Measurements from ENCODE around the gene ARHGAP32.

The ARHGAP32 gene

DNA sequence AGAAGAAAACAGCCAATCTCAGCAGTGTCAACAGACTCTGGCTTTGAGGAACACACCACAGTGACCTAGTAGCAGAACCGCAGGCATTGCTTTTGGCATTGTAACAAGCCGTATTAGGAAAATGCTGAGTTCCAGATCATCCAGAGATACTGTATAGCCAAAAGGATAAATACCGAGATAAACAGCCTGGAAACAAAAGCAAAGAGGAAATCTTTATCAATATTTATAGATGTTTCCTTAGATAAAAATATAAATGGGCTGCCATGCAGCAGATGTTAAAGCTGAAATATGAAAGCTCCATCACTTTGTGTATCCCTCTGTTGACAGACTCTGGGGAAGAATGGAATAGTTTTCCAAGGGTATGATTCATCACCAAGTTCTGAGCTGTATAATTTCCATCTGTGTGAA lies 150.5 kb downstream of the ARHGAP32 start:
- TF ChIP-seq, protein P1, sequence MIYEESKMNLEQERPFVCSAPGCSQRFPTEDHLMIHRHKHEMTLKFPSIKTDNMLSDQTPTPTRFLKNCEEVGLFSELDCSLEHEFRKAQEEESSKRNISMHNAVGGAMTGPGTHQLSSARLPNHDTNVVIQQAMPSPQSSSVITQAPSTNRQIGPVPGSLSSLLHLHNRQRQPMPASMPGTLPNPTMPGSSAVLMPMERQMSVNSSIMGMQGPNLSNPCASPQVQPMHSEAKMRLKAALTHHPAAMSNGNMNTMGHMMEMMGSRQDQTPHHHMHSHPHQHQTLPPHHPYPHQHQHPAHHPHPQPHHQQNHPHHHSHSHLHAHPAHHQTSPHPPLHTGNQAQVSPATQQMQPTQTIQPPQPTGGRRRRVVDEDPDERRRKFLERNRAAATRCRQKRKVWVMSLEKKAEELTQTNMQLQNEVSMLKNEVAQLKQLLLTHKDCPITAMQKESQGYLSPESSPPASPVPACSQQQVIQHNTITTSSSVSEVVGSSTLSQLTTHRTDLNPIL (CRISPR knock-in tag; IDR thresholded peaks at IDR 0.05; ENCODE audit: low read depth): no peak
- TF ChIP-seq ZNF8 (CRISPR knock-in tag; IDR thresholded peaks at IDR 0.05) (no peak), ESRRG (CRISPR knock-in tag; IDR thresholded peaks at IDR 0.05) (no peak), ZNF70 (CRISPR knock-in tag; IDR thresholded peaks at IDR 0.05) (no peak), ZFP30 (CRISPR knock-in tag; IDR thresholded peaks at IDR 0.05) (no peak), ZNF565 (CRISPR knock-in tag; conservative IDR thresholded peaks at IDR 0.05; ENCODE audit: low read depth) (no peak), CSDC2 (CRISPR knock-in tag; IDR thresholded peaks at IDR 0.05) (no peak), ZFP3 (CRISPR knock-in tag; IDR thresholded peaks at IDR 0.05) (no peak), ZC3H10 (CRISPR knock-in tag; IDR thresholded peaks at IDR 0.05) (no peak), BACH2 (CRISPR knock-in tag; IDR thresholded peaks at IDR 0.05; ENCODE audit: borderline replicate concordance) (no peak), TOX (CRISPR knock-in tag; IDR thresholded peaks at IDR 0.05; ENCODE audit: borderline replicate concordance) (no peak)
- TF ChIP-seq, protein P2, sequence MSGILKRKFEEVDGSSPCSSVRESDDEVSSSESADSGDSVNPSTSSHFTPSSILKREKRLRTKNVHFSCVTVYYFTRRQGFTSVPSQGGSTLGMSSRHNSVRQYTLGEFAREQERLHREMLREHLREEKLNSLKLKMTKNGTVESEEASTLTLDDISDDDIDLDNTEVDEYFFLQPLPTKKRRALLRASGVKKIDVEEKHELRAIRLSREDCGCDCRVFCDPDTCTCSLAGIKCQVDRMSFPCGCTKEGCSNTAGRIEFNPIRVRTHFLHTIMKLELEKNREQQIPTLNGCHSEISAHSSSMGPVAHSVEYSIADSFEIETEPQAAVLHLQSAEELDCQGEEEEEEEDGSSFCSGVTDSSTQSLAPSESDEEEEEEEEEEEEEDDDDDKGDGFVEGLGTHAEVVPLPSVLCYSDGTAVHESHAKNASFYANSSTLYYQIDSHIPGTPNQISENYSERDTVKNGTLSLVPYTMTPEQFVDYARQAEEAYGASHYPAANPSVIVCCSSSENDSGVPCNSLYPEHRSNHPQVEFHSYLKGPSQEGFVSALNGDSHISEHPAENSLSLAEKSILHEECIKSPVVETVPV (CRISPR knock-in tag; IDR thresholded peaks at IDR 0.05): no peak
- TF ChIP-seq, protein P3, sequence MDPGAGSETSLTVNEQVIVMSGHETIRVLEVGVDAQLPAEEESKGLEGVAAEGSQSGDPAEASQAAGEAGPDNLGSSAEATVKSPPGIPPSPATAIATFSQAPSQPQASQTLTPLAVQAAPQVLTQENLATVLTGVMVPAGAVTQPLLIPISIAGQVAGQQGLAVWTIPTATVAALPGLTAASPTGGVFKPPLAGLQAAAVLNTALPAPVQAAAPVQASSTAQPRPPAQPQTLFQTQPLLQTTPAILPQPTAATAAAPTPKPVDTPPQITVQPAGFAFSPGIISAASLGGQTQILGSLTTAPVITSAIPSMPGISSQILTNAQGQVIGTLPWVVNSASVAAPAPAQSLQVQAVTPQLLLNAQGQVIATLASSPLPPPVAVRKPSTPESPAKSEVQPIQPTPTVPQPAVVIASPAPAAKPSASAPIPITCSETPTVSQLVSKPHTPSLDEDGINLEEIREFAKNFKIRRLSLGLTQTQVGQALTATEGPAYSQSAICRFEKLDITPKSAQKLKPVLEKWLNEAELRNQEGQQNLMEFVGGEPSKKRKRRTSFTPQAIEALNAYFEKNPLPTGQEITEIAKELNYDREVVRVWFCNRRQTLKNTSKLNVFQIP (CRISPR knock-in tag; IDR thresholded peaks at IDR 0.05; ENCODE audit: borderline replicate concordance, low read depth): no peak
- ATAC-seq: peak; percentile 53; the same call in 1 of the 3 replicates

DNA sequence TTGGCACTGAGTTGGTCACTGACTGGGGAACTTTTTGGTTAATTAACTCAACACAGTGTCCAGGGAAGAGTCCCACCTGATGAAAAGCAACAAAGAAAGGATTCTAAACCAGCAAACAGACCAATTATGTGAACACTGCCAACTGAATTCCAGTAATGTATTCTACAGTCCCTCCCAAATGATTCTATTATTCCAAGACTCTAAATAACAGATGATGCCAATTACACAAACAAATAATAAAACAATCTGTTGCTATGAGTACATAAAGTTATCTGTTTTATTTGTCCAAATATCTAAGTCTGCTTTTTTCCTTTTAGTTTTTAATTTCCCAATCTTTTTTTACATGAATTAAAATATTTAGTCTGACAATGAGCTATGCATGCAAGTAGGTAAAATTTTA lies 151.2 kb downstream of the ARHGAP32 start:
- ATAC-seq: no peak
- TF ChIP-seq, protein P2 (CRISPR knock-in tag; IDR thresholded peaks at IDR 0.05): no peak
- TF ChIP-seq ZC3H10 (CRISPR knock-in tag; IDR thresholded peaks at IDR 0.05) (no peak), ARNTL (CRISPR knock-in tag; IDR thresholded peaks at IDR 0.05; ENCODE audit: borderline replicate concordance, low read depth) (no peak), PPARA (CRISPR knock-in tag; IDR thresholded peaks at IDR 0.05; ENCODE audit: borderline replicate concordance) (no peak), ZNF565 (CRISPR knock-in tag; conservative IDR thresholded peaks at IDR 0.05; ENCODE audit: low read depth) (no peak), OSR1 (CRISPR knock-in tag; IDR thresholded peaks at IDR 0.05) (no peak), ESRRG (CRISPR knock-in tag; IDR thresholded peaks at IDR 0.05) (no peak), ZNF70 (CRISPR knock-in tag; IDR thresholded peaks at IDR 0.05) (no peak), BACH2 (CRISPR knock-in tag; IDR thresholded peaks at IDR 0.05; ENCODE audit: borderline replicate concordance) (no peak), CSDC2 (CRISPR knock-in tag; IDR thresholded peaks at IDR 0.05) (no peak), ISL1 (CRISPR knock-in tag; IDR thresholded peaks at IDR 0.05) (no peak)
- TF ChIP-seq, protein P4, sequence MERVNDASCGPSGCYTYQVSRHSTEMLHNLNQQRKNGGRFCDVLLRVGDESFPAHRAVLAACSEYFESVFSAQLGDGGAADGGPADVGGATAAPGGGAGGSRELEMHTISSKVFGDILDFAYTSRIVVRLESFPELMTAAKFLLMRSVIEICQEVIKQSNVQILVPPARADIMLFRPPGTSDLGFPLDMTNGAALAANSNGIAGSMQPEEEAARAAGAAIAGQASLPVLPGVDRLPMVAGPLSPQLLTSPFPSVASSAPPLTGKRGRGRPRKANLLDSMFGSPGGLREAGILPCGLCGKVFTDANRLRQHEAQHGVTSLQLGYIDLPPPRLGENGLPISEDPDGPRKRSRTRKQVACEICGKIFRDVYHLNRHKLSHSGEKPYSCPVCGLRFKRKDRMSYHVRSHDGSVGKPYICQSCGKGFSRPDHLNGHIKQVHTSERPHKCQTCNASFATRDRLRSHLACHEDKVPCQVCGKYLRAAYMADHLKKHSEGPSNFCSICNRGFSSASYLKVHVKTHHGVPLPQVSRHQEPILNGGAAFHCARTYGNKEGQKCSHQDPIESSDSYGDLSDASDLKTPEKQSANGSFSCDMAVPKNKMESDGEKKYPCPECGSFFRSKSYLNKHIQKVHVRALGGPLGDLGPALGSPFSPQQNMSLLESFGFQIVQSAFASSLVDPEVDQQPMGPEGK (CRISPR knock-in tag; IDR thresholded peaks at IDR 0.05; ENCODE audit: borderline replicate concordance): no peak

DNA sequence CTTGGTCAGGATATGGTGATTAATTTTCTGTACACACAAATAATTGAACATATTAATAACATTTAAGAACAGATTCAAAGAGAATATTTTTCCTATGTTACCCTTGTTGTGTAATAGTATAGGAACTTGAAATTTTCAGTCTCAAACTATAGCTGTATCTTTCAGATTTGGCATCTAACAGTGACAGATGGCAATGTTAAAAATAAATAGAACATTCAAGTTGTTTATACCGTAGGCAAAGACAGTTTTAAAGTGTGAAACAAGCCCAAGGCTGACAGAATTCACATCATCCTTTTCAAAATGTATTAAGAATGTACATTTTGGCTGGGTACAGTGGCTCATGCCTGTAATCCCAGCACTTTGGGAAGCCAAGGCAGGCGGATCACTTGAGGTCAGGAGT lies 156.9 kb downstream of the ARHGAP32 start:
- no peak for ATAC-seq
- TF ChIP-seq SNAI2 (CRISPR knock-in tag; IDR thresholded peaks at IDR 0.05) (no peak), TOX (CRISPR knock-in tag; IDR thresholded peaks at IDR 0.05; ENCODE audit: borderline replicate concordance) (no peak), ZFP3 (CRISPR knock-in tag; IDR thresholded peaks at IDR 0.05) (no peak)

DNA sequence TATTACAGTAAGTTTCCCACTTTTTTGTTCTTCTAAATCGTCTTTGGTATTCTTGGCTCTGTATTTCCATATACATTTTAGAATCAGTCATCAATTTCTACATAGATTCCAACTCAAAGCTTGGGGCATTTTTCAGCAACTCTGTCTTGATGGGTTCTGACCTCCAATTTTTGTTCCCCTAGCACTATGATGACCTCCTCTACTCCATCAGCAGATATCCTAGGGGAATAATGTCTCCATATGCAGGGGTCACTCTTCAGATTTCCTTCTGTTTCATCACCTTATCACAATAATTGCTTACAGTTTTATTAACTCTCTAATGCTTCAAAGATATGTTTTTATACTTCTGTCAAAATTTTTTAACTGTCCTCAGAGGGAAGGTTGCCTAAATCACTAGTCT lies 158.1 kb downstream of the ARHGAP32 start:
- ATAC-seq: no peak

More for the DNA sequence above, 158.1 kb downstream of the ARHGAP32 start:
- TF ChIP-seq, protein P5, sequence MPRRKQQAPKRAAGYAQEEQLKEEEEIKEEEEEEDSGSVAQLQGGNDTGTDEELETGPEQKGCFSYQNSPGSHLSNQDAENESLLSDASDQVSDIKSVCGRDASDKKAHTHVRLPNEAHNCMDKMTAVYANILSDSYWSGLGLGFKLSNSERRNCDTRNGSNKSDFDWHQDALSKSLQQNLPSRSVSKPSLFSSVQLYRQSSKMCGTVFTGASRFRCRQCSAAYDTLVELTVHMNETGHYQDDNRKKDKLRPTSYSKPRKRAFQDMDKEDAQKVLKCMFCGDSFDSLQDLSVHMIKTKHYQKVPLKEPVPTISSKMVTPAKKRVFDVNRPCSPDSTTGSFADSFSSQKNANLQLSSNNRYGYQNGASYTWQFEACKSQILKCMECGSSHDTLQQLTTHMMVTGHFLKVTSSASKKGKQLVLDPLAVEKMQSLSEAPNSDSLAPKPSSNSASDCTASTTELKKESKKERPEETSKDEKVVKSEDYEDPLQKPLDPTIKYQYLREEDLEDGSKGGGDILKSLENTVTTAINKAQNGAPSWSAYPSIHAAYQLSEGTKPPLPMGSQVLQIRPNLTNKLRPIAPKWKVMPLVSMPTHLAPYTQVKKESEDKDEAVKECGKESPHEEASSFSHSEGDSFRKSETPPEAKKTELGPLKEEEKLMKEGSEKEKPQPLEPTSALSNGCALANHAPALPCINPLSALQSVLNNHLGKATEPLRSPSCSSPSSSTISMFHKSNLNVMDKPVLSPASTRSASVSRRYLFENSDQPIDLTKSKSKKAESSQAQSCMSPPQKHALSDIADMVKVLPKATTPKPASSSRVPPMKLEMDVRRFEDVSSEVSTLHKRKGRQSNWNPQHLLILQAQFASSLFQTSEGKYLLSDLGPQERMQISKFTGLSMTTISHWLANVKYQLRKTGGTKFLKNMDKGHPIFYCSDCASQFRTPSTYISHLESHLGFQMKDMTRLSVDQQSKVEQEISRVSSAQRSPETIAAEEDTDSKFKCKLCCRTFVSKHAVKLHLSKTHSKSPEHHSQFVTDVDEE (CRISPR knock-in tag; IDR thresholded peaks at IDR 0.05): no peak
- TF ChIP-seq ZNF8 (CRISPR knock-in tag; IDR thresholded peaks at IDR 0.05) (no peak), ZNF565 (CRISPR knock-in tag; conservative IDR thresholded peaks at IDR 0.05; ENCODE audit: low read depth) (no peak), SNAI2 (CRISPR knock-in tag; IDR thresholded peaks at IDR 0.05) (no peak)
